GM12875 (cell line): ENCODE data around the gene RPS23.
A peak's percentile ranks its signal among the peaks of the same experiment; 100 is the strongest.

Experiments used
- H3K4me3 ChIP-seq: one replicate; pipeline ENCODE4 v1.5.1; 2011; ENCODE audit warnings: low read depth, low read length, control low read depth
- TF ChIP-seq, protein P1 (sequence below): IDR thresholded peaks from 2 replicates; pipeline ENCODE4 v1.5.1; 2011; ENCODE audit warnings: low read depth, mild to moderate bottlenecking, control low read depth, inconsistent platforms, low read length, moderate library complexity, borderline replicate concordance; ENCODE audit not compliant: insufficient read depth

Gene RPS23

DNA sequence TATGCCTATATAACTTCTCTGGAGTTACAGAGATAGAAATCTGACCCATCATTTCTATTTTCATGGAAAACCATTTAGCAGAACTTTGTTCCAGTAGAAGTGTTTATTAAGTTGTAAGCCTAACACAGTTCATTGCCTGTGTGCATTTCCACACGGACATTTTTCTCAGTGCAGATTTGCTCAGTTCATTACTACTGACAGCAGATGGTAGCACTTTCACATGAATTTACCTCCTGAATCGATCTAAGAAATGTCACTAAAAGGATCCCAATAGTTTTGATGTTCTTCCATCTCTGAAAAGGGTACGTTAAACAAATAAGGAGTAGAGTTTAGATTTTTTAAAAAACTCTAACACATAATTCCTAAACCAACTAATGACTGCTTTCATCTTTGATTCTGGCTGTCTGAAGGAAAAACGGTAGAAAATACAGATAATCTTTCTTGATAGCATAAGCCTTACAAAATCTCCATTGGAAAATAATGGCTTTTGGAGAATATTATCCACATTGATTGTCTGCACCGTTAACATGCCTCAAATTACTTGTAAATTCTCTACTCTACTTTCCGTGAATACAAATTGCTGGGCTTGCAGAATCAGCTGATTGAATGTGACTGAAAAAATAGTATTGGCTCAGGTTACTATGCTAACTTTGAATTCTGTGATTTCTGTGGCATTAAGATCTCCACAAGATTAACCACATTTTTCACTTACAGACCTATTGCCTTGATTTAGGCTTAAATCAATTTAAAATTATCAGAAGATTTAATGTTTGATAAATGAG, 33.1 kb downstream of the RPS23 start:
- H3K4me3 ChIP-seq: no peak overlapping the region
- TF ChIP-seq, protein P1, sequence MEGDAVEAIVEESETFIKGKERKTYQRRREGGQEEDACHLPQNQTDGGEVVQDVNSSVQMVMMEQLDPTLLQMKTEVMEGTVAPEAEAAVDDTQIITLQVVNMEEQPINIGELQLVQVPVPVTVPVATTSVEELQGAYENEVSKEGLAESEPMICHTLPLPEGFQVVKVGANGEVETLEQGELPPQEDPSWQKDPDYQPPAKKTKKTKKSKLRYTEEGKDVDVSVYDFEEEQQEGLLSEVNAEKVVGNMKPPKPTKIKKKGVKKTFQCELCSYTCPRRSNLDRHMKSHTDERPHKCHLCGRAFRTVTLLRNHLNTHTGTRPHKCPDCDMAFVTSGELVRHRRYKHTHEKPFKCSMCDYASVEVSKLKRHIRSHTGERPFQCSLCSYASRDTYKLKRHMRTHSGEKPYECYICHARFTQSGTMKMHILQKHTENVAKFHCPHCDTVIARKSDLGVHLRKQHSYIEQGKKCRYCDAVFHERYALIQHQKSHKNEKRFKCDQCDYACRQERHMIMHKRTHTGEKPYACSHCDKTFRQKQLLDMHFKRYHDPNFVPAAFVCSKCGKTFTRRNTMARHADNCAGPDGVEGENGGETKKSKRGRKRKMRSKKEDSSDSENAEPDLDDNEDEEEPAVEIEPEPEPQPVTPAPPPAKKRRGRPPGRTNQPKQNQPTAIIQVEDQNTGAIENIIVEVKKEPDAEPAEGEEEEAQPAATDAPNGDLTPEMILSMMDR: no peak

DNA sequence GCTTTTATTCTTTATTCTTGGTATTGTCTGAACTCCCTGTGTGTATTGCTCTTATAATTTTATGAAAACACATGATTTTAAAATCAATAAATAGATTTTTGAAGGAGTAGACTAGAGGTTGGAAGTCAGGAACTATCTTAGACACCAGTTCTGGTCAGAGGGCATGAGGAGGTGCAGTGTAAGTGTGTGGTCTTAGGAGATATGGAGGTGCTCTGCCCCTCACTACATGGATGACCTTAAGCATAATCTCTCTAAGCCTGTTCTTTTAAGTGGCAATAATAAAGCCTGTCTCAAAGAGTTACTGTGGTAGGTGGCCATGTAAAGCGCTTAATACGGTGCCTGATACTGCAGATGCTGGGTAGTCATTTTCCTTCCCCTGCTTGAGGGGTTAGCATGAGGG, 34.0 kb downstream of the RPS23 start:
- H3K4me3 ChIP-seq: no peak overlapping the region
- TF ChIP-seq, protein P1: no peak

GRCh38 chr5:82234885-82235284, 43.3 kb downstream of the RPS23 start:
- TF ChIP-seq, protein P1: no peak
- H3K4me3 ChIP-seq: no peak overlapping the region

DNA sequence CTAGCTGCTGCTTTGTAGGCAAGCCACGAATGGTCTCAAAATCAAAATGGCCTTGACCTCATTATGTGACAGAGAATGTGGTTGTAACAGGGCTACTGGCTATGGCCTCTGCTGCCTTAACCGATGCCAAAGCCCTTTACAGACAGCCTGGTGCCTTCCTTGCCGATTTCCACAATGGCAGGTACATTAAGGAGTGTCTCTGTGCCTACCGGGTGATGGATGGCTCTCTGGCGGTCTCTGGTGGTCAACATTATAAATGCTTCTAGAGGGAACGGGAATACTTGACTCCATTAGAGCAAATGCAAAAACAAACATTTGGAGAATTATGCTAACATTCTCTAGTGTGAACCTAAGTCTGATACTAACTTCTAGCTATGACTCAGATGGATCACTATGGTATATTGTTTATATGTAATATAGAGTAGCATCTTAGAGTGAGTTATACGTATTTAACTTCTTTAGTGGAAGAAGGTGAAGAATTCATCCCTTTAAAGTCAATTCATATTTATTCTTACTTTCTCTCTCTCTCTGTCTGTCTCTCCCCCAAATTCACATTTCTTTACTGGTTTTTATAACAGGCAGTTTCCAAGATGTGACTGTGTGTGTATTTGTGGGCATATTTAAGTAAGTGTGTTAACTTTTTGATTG, 52.5 kb downstream of the RPS23 start:
- no peak overlapping the region for H3K4me3 ChIP-seq
- TF ChIP-seq, protein P1: peak; percentile 75; the same call in 1 of the 2 replicates
